Measurements from ENCODE around the gene CTAGE9. TPM values are rescaled to one million over a fixed set of nuclear protein-coding genes. Genes with fewer than 3 reads are reported as not detected.
A peak's percentile ranks its signal among the peaks of the same experiment; 100 is the strongest.

The CTAGE9 gene
- total RNA-seq, 6 experiments from 2014 or later: not detected

DNA sequence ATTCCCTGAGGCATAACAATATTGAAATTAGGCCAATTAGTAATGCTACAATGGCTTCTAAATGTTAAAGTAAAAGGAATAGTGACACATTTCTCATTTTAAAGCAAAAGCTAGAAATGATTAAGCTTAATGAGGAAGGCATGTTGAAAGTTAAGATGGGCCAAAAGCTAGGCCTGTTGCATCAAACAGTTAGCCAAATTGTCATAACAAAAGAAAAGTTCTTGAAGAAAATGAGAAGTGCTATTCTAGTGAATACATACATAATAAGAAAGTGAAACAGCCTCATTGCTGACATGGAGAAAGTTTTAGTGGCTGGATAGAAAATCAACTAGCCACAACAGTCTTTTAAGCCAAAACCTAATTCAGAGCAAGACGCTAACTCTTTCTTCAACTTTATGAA, 22.5 kb downstream of the CTAGE9 start:
- Histone ChIP-seq H3K27ac (no peak overlapping the region), H3K4me1 (peaks cover 0 to under 1% (median 0%) of the 10 kb centered on the region in 4 donors), H3K27me3 (no peaks in the 10 kb centered on the region), H3K4me3 (no peak overlapping the region), H3K9me3 (no peaks in the 10 kb centered on the region), H3K36me3 (no peaks in the 10 kb centered on the region)
- DNase-seq (no peak), ATAC-seq (no peak)
- 92% methylated on average over 1 of the region's 1 CpG for WGBS (ENCODE audit: insufficient coverage, low coverage, low lambda C conversion rate, missing lambda C conversion rate)
- TF ChIP-seq CTCF (IDR thresholded peaks at IDR 0.05): no peak
- TF ChIP-seq POLR2A (IDR thresholded peaks at IDR 0.05): no peak
- intact Hi-C loops (cut with DNase I): no loop called here

DNA sequence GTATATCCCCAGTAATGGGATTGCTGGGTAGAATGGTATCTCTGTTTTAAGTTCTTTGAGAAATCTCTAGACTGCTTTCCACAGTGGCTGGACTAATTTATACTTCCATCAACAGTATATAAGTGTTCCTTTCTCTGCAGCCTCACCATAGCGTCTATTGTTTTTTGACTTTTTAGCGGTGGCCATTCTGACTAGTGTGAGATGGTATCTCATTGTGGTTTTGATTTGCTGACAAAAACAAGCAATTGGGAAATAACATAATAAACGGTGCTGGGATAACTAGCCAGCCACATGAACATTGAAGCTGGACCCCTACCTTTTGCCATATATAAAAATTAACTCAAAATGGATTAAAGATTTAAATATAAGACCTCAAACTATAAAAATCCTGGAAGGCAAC, 23.8 kb downstream of the CTAGE9 start:
- Histone ChIP-seq H3K36me3 (no peaks in the 10 kb centered on the region), H3K4me3 (no peak overlapping the region), H3K27me3 (no peaks in the 10 kb centered on the region), H3K9me3 (no peaks in the 10 kb centered on the region), H3K27ac (no peak overlapping the region), H3K4me1 (no peaks in the 10 kb centered on the region)
- intact Hi-C loops (cut with DNase I): no loop called here
- DNase-seq: no peak
- TF ChIP-seq POLR2A (IDR thresholded peaks at IDR 0.05) (no peak), CTCF (IDR thresholded peaks at IDR 0.05) (no peak)
- no peak for ATAC-seq
- 69% methylated on average over 3 of the region's 3 CpGs for WGBS (ENCODE audit: insufficient coverage, low coverage, low lambda C conversion rate, missing lambda C conversion rate)

- intact Hi-C loops (cut with DNase I): no loop called here
- Histone ChIP-seq H3K27ac (no peak overlapping the region), H3K4me3 (no peak overlapping the region), H3K27me3 (no peaks in the 10 kb centered on the region), H3K4me1 (no peaks in the 10 kb centered on the region), H3K36me3 (no peaks in the 10 kb centered on the region), H3K9me3 (no peaks in the 10 kb centered on the region)
- no peak for TF ChIP-seq POLR2A (IDR thresholded peaks at IDR 0.05)
- no peak for ATAC-seq
- no peak for DNase-seq
- WGBS (ENCODE audit: insufficient coverage, low coverage, low lambda C conversion rate, missing lambda C conversion rate): 75% methylated on average over 4 of the region's 4 CpGs
These were observed 25.5 kb downstream of the CTAGE9 start for GRCh38 chr6:131685266-131685780.

GRCh38 chr6:131683479-131683878, 27.3 kb downstream of the CTAGE9 start:
- DNase-seq (no peak), ATAC-seq (no peak)
- Histone ChIP-seq H3K9me3 (no peaks in the 10 kb centered on the region), H3K27me3 (no peaks in the 10 kb centered on the region), H3K36me3 (no peaks in the 10 kb centered on the region), H3K4me1 (no peaks in the 10 kb centered on the region), H3K4me3 (no peak overlapping the region), H3K27ac (no peak overlapping the region)
- TF ChIP-seq POLR2A (IDR thresholded peaks at IDR 0.05) (no peak), CTCF (IDR thresholded peaks at IDR 0.05) (no peak)
- intact Hi-C loops (cut with DNase I): no loop called here
- 72% methylated on average over 6 of the region's 6 CpGs for WGBS (ENCODE audit: insufficient coverage, low coverage, low lambda C conversion rate, missing lambda C conversion rate)

- no peaks in the 10 kb centered on the region for H3K9me3 ChIP-seq
- no peaks in the 10 kb centered on the region for H3K27me3 ChIP-seq
- no peak overlapping the region for H3K27ac ChIP-seq
- no peaks in the 10 kb centered on the region for H3K36me3 ChIP-seq
- intact Hi-C loops (cut with DNase I): no loop called here
- TF ChIP-seq POLR2A (IDR thresholded peaks at IDR 0.05) (no peak), CTCF (IDR thresholded peaks at IDR 0.05) (no peak)
- ATAC-seq: peak in 3 of 4 donors; percentile 21 to 62 (median 46)
- H3K4me1 ChIP-seq: no peaks in the 10 kb centered on the region
- H3K4me3 ChIP-seq: no peak overlapping the region
- WGBS (ENCODE audit: insufficient coverage, low coverage, low lambda C conversion rate, missing lambda C conversion rate): 45% methylated on average over 2 of the region's 2 CpGs
- no peak for DNase-seq
These were observed 28.4 kb downstream of the CTAGE9 start for GRCh38 chr6:131682442-131682841.
